ENCODE measurements around the gene FAM110D. TPM values are rescaled to one million over a fixed set of nuclear protein-coding genes. Genes with fewer than 3 reads are reported as not detected.
A peak's percentile ranks its signal among the peaks of the same experiment; 100 is the strongest.

The FAM110D gene
- total and polyA plus RNA-seq, 10 of the 15 experiments (the other 5 are each of a cell fraction or from before 2014, with no cell fraction given), result 0.06 TPM; not detected in 9

GRCh38 chr1:26180010-26180506, 21.2 kb downstream of the FAM110D start:
- DNase-seq (ENCODE audit: low read depth, low spot score) (no peak), ATAC-seq (peak; percentile 33; the same call in 1 of the 3 replicates), FAIRE-seq (peak; percentile 54)
- H3K27me3 ChIP-seq (replicated peaks in 1 of 2; ENCODE audit: control insufficient read depth in 2 of 2, insufficient read depth in 2 of 2, low read length in 1 of 2), result no peaks in the 10 kb centered on the region
- ChIA-PET CTCF (interaction anchor here (0.7 to 2.1 kb wide), 3 partner anchors 10 to 54 kb away, joined by 3 to 6 read pairs (median 4); partner anchors contain the start of genes CEP85 and ZNF593), RAD21 (ENCODE audit: unreplicated experiment) (no interaction called here), SMC1A (ENCODE audit: uncharacterized antibody, unreplicated experiment) (no interaction called here), POLR2A (no interaction called here)
- no peak overlapping the region for H2AFZ ChIP-seq (ENCODE audit: control insufficient read depth, low read depth, low read length)
- no peak overlapping the region for H3K27ac ChIP-seq (ENCODE audit: control insufficient read depth, insufficient read depth)
- H3K9me3 ChIP-seq (replicated peaks; ENCODE audit: control insufficient read depth, insufficient read depth, low read length), result no peaks in the 10 kb centered on the region
- H3K4me3 ChIP-seq, result no peak overlapping the region
- WGBS (ENCODE audit: insufficient coverage, insufficient replicate concordance, low lambda C conversion rate, missing lambda C conversion rate), result 3% methylated on average over 4 of the region's 4 CpGs
- no peaks in the 10 kb centered on the region for H3K36me3 ChIP-seq (ENCODE audit: control insufficient read depth in 2 of 2, insufficient read depth in 2 of 2, low read length in 1 of 2)
- in situ Hi-C loops (cut with MboI), result no loop called here
- BruUV-seq (replicated peaks), result no TSS peak
- H3K4me1 ChIP-seq (ENCODE audit: control insufficient read depth, insufficient read depth, low read length), result peaks cover 10% of the 10 kb centered on the region
- H3K4me2 ChIP-seq (ENCODE audit: control insufficient read depth, insufficient read depth), result no peak overlapping the region
- intact Hi-C loops (cut with micrococcal nuclease; ENCODE audit: unreplicated experiment), result no loop called here
- H3K9ac ChIP-seq (ENCODE audit: control insufficient read depth, insufficient read depth, low read length), result no peak overlapping the region
- no peaks in the 10 kb centered on the region for H3K79me2 ChIP-seq (ENCODE audit: control insufficient read depth, insufficient read depth, low read length)
- no peaks in the 10 kb centered on the region for H4K20me1 ChIP-seq (ENCODE audit: control insufficient read depth, insufficient read depth)
- TF ChIP-seq BRCA1 (IDR thresholded peaks at IDR 0.05; ENCODE audit: low read depth, low read length) (no peak), MXI1 (IDR thresholded peaks at IDR 0.05; ENCODE audit: low read depth, low read length) (no peak), NKRF (conservative IDR thresholded peaks at IDR 0.05) (no peak), SMARCA5 (IDR thresholded peaks at IDR 0.05) (no peak), SKIL (IDR thresholded peaks at IDR 0.05; ENCODE audit: low read depth, poor library complexity, severe bottlenecking) (no peak), CHD1 (IDR thresholded peaks at IDR 0.05; ENCODE audit: low read depth, low read length) (no peak), ZNF592 (IDR thresholded peaks at IDR 0.05) (no peak), DPF2 (IDR thresholded peaks at IDR 0.05) (no peak), BCL11A (IDR thresholded peaks at IDR 0.05; ENCODE audit: low read depth, low read length) (no peak), TCF7 (IDR thresholded peaks at IDR 0.05; ENCODE audit: borderline replicate concordance) (no peak), CREM (IDR thresholded peaks at IDR 0.05; ENCODE audit: low read depth) (no peak), BACH1 (IDR thresholded peaks at IDR 0.05; ENCODE audit: borderline replicate concordance) (no peak), E4F1 (IDR thresholded peaks at IDR 0.05; ENCODE audit: borderline replicate concordance, partially characterized antibody) (no peak), HCFC1 (IDR thresholded peaks at IDR 0.05; ENCODE audit: low read length) (no peak), RAD51 (IDR thresholded peaks at IDR 0.05) (no peak), PML (IDR thresholded peaks at IDR 0.05; ENCODE audit: low read length) (no peak)
